ENCODE data around the gene KRTAP20-2. TPM values are rescaled to one million over a fixed set of nuclear protein-coding genes. Genes with fewer than 3 reads are reported as not detected.

The KRTAP20-2 gene
- not detected in 2 replicates for polyA plus RNA-seq (2011; rRNA removed)
- not detected in 2 replicates for polyA minus RNA-seq (2011; rRNA and poly(A)+ RNA removed)

- Histone ChIP-seq H3K27ac (ENCODE audit: low read depth, low read length) (no peak within 1 kb of the TSS), H3K9me3 (ENCODE audit: control insufficient read depth, insufficient read depth, low read length) (peaks cover 24% of the 10 kb centered on the region), H3K4me3 (ENCODE audit: low read depth, low read length) (no peak within 1 kb of the TSS), H3K27me3 (ENCODE audit: control insufficient read depth, insufficient read depth, low read length) (no peaks in the 10 kb centered on the region)
- POLR2A ChIA-PET: no interaction called here
- CTCF ChIA-PET: no interaction called here
- no peak for DNase-seq (ENCODE audit: low read depth, low spot score)
- TF ChIP-seq CTCF (IDR thresholded peaks at IDR 0.05; ENCODE audit: low read depth, low read length): no peak
Observed at GRCh38 chr21:30634906-30635305, at the start of gene KRTAP20-2. KRTAP20-2 (plus strand) TSS chr21:30635206; CDS start chr21:30635264, 58 bp downstream.

- DNase-seq (ENCODE audit: low read depth, low spot score): no peak
- Histone ChIP-seq H3K4me3 (ENCODE audit: low read depth, low read length) (no peak within 1 kb of the TSS), H3K27ac (ENCODE audit: low read depth, low read length) (no peak within 1 kb of the TSS), H3K27me3 (ENCODE audit: control insufficient read depth, insufficient read depth, low read length) (no peaks in the 10 kb centered on the region), H3K9me3 (ENCODE audit: control insufficient read depth, insufficient read depth, low read length) (peaks cover 8% of the 10 kb centered on the region)
- no peak for TF ChIP-seq CTCF (IDR thresholded peaks at IDR 0.05; ENCODE audit: low read depth, low read length)
- POLR2A ChIA-PET: no interaction called here
- CTCF ChIA-PET: no interaction called here
Observed at GRCh38 chr21:30590297-30590696, 44.7 kb upstream of the KRTAP20-2 start, which contains the start of gene KRTAP22-2. KRTAP22-2 (minus strand) TSS chr21:30590397.

DNA sequence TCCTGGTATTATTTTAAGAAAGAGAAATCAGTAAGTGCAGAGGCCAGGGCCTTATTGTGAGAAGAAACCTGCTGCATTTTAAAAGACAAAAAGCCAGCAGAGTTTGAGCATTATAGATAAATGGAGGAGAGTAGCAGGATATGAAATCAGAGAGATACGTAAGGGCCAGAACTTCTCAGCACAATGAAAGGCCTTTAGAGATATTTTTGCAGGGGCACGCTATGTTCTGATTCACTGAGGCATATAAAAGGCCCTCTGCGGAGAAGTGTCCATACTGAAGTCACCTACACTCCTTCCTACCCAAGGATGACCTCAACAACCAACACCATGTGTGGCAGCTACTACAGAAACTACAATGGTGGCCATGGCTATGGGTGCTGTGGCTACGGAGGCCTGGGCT is 42.9 kb upstream of the KRTAP20-2 start, which contains the start of gene KRTAP6-3:
Gene KRTAP6-3 (plus strand): TSS at position 301 of the 400 bp plus-strand sequence. CDS start 6 bp downstream, at position 307.
- no peaks in the 10 kb centered on the region for H3K27me3 ChIP-seq (ENCODE audit: control insufficient read depth, insufficient read depth, low read length)
- H3K27ac ChIP-seq (ENCODE audit: low read depth, low read length): no peak within 1 kb of the TSS
- no peak for DNase-seq (ENCODE audit: low read depth, low spot score)
- peaks cover 8% of the 10 kb centered on the region for H3K9me3 ChIP-seq (ENCODE audit: control insufficient read depth, insufficient read depth, low read length)
- ChIA-PET POLR2A (no interaction called here), CTCF (no interaction called here)
- no peak within 1 kb of the TSS for H3K4me3 ChIP-seq (ENCODE audit: low read depth, low read length)
- no peak for TF ChIP-seq CTCF (IDR thresholded peaks at IDR 0.05; ENCODE audit: low read depth, low read length)

DNA sequence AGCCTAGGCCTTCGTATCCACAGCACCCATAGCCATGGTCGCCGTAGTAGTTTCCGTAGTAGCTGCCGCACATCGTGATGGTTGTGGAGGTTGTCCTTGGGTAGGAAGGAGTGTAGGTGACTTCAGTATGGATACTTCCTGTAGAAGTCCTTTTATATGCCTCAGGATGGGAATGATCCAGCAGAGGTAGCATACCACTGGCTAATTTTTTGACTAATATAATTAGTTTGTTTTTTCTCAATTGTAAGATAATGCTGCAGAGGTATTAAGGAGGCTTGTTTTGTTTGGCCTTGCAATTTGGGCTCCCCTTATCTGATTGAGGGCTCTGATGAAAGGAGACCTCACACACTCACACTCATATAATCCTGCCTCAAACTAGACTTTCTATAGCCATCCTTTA is 36.2 kb upstream of the KRTAP20-2 start, which contains the start of gene KRTAP6-2:
Gene KRTAP6-2 (minus strand): TSS at position 101 of the 400 bp plus-strand sequence. CDS start 28 bp downstream, at position 73.
- TF ChIP-seq CTCF (IDR thresholded peaks at IDR 0.05; ENCODE audit: low read depth, low read length): no peak
- no peak for DNase-seq (ENCODE audit: low read depth, low spot score)
- H3K9me3 ChIP-seq (ENCODE audit: control insufficient read depth, insufficient read depth, low read length): peaks cover 6% of the 10 kb centered on the region; the same call in 1 of the 2 replicates
- CTCF ChIA-PET: no interaction called here
- H3K27ac ChIP-seq (ENCODE audit: low read depth, low read length): no peak within 1 kb of the TSS
- POLR2A ChIA-PET: no interaction called here
- no peaks in the 10 kb centered on the region for H3K27me3 ChIP-seq (ENCODE audit: control insufficient read depth, insufficient read depth, low read length)
- no peak within 1 kb of the TSS for H3K4me3 ChIP-seq (ENCODE audit: low read depth, low read length)

- ChIA-PET POLR2A (no interaction called here), CTCF (no interaction called here)
- no peak within 1 kb of the TSS for H3K4me3 ChIP-seq (ENCODE audit: low read depth, low read length)
- no peak for DNase-seq (ENCODE audit: low read depth, low spot score)
- H3K9me3 ChIP-seq (ENCODE audit: control insufficient read depth, insufficient read depth, low read length): peaks cover 17% of the 10 kb centered on the region
- TF ChIP-seq CTCF (IDR thresholded peaks at IDR 0.05; ENCODE audit: low read depth, low read length): no peak
- H3K27me3 ChIP-seq (ENCODE audit: control insufficient read depth, insufficient read depth, low read length): no peaks in the 10 kb centered on the region
- H3K27ac ChIP-seq (ENCODE audit: low read depth, low read length): no peak within 1 kb of the TSS
Observed at GRCh38 chr21:30600787-30601186, 34.2 kb upstream of the KRTAP20-2 start, which contains the start of gene KRTAP22-1. KRTAP22-1 (plus strand) TSS chr21:30601087.

Data from AG04450 (cell line).